Chondrocyte (in vitro differentiated cells): Measurements from ENCODE around the gene SDC4. TPM values are rescaled to one million over a fixed set of nuclear protein-coding genes. Genes with fewer than 3 reads are reported as not detected.
A peak's percentile ranks its signal among the peaks of the same experiment; 100 is the strongest.

ENCODE experiments used
- DNase-seq: peaks from one replicate; pipeline ENCODE4 v3.0.0; 2021; ENCODE audit warnings: mixed read lengths, low spot score
- H3K27ac Mint-ChIP-seq: one replicate; pipeline ENCODE4 v1.8.0; 2021; ENCODE audit warnings: mild to moderate bottlenecking, moderate library complexity, mixed read lengths; ENCODE audit not compliant: unreplicated experiment
- H3K27me3 Mint-ChIP-seq: 2 replicates; pipeline ENCODE4 v1.8.0; 2021; ENCODE audit warnings: low read depth, mixed read lengths
- H3K36me3 Mint-ChIP-seq: 2 replicates; pipeline ENCODE4 v1.8.0; 2021; ENCODE audit warnings: low read depth, mixed read lengths
- H3K4me1 Mint-ChIP-seq: 2 replicates; pipeline ENCODE4 v1.8.0; 2021; ENCODE audit warnings: low read depth, mild to moderate bottlenecking, mixed read lengths
- H3K4me3 Mint-ChIP-seq: one replicate; pipeline ENCODE4 v1.8.0; 2021; ENCODE audit warnings: mild to moderate bottlenecking, moderate library complexity, mixed read lengths; ENCODE audit not compliant: unreplicated experiment
- H3K9me3 Mint-ChIP-seq: 2 replicates; pipeline ENCODE4 v1.8.0; 2021; ENCODE audit warnings: low read depth, mixed read lengths
- CTCF ChIP-seq: fragments of 200-600 bp; sonication (generic); IDR thresholded peaks from 2 replicates; pipeline ENCODE4 v1.5.0; 2021; ENCODE audit warnings: antibody characterized with exemption, mild to moderate bottlenecking, moderate library complexity
- total RNA-seq: library from RNA; stranded (reverse); gene quantifications from 3 replicates; pipeline ENCODE4 v1.2.1, GENCODE V29; 2021

Gene SDC4
- total RNA-seq, 1 donor from 2014 or later = 21.2 TPM

GRCh38 chr20:45291526-45291925 is 56.7 kb downstream of the SDC4 start:
- Mint-ChIP-seq H3K27me3 (peaks cover 11% of the 10 kb centered on the region), H3K4me1 (peaks cover 8% of the 10 kb centered on the region), H3K27ac (no peak overlapping the region), H3K36me3 (no peaks in the 10 kb centered on the region), H3K4me3 (no peak overlapping the region), H3K9me3 (no peaks in the 10 kb centered on the region)
- no peak for TF ChIP-seq CTCF
- DNase-seq = no peak

- no peak overlapping the region for H3K27ac Mint-ChIP-seq
- no peak overlapping the region for H3K4me3 Mint-ChIP-seq
- no peaks in the 10 kb centered on the region for H3K9me3 Mint-ChIP-seq
- peak; percentile 87 for TF ChIP-seq CTCF
- no peaks in the 10 kb centered on the region for H3K36me3 Mint-ChIP-seq
- H3K4me1 Mint-ChIP-seq = peaks cover 8% of the 10 kb centered on the region
- peaks cover 11% of the 10 kb centered on the region for H3K27me3 Mint-ChIP-seq
- no peak for DNase-seq
These were observed 57.4 kb downstream of the SDC4 start for GRCh38 chr20:45290677-45291355.

GRCh38 chr20:45289942-45290676 is 58.1 kb downstream of the SDC4 start:
- DNase-seq = no peak
- Mint-ChIP-seq H3K27ac (no peak overlapping the region), H3K9me3 (no peaks in the 10 kb centered on the region), H3K4me1 (peaks cover 8% of the 10 kb centered on the region), H3K27me3 (peaks cover 16% of the 10 kb centered on the region), H3K4me3 (no peak overlapping the region), H3K36me3 (no peaks in the 10 kb centered on the region)
- TF ChIP-seq CTCF = no peak

- Mint-ChIP-seq H3K27me3 (peaks cover 24% of the 10 kb centered on the region), H3K4me1 (peaks cover 6% of the 10 kb centered on the region), H3K27ac (no peak overlapping the region), H3K36me3 (no peaks in the 10 kb centered on the region), H3K4me3 (no peak overlapping the region), H3K9me3 (no peaks in the 10 kb centered on the region)
- TF ChIP-seq CTCF = no peak
- no peak for DNase-seq
These were observed 59.4 kb downstream of the SDC4 start for GRCh38 chr20:45288860-45289259.

GRCh38 chr20:45288376-45288775 is 59.8 kb downstream of the SDC4 start:
- Mint-ChIP-seq H3K4me3 (no peak overlapping the region), H3K9me3 (no peaks in the 10 kb centered on the region), H3K36me3 (no peaks in the 10 kb centered on the region), H3K27ac (no peak overlapping the region), H3K4me1 (peaks cover 4% of the 10 kb centered on the region), H3K27me3 (peaks cover 26% of the 10 kb centered on the region)
- no peak for DNase-seq
- TF ChIP-seq CTCF = no peak
